Measurements from ENCODE around the gene HMGN3. TPM values are rescaled to one million over a fixed set of nuclear protein-coding genes. Genes with fewer than 3 reads are reported as not detected.

The HMGN3 gene
- total RNA-seq, 1 experiment from 2014 or later = 246 TPM

GRCh38 chr6:79238919-79239318, 4.4 kb upstream of the HMGN3 start:
- no peak overlapping the region for H3K4me3 Mint-ChIP-seq (ENCODE audit: unreplicated experiment)
- no peaks in the 10 kb centered on the region for H3K9me3 Mint-ChIP-seq (ENCODE audit: unreplicated experiment)
- ChIA-PET POLR2A (no interaction called here), CTCF (no interaction called here)
- no peak overlapping the region for H3K4me3 ChIP-seq (ENCODE audit: low read depth, low read length)
- no peaks in the 10 kb centered on the region for H3K27me3 ChIP-seq (replicated peaks; ENCODE audit: control insufficient read depth, insufficient read depth, low read length)
- no peaks in the 10 kb centered on the region for H3K36me3 ChIP-seq (ENCODE audit: control insufficient read depth, insufficient read depth, low read length)
- TF ChIP-seq, protein P1, sequence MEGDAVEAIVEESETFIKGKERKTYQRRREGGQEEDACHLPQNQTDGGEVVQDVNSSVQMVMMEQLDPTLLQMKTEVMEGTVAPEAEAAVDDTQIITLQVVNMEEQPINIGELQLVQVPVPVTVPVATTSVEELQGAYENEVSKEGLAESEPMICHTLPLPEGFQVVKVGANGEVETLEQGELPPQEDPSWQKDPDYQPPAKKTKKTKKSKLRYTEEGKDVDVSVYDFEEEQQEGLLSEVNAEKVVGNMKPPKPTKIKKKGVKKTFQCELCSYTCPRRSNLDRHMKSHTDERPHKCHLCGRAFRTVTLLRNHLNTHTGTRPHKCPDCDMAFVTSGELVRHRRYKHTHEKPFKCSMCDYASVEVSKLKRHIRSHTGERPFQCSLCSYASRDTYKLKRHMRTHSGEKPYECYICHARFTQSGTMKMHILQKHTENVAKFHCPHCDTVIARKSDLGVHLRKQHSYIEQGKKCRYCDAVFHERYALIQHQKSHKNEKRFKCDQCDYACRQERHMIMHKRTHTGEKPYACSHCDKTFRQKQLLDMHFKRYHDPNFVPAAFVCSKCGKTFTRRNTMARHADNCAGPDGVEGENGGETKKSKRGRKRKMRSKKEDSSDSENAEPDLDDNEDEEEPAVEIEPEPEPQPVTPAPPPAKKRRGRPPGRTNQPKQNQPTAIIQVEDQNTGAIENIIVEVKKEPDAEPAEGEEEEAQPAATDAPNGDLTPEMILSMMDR (IDR thresholded peaks at IDR 0.05; ENCODE audit: insufficient read depth in 1 of 2, low read depth in 1 of 2, low read length in 1 of 2, severe bottlenecking in 1 of 2, unreplicated experiment in 1 of 2) = no peak
- no TSS peak for BruUV-seq (replicated peaks)
- H3K9me3 ChIP-seq = no peaks in the 10 kb centered on the region
- H3K4me1 Mint-ChIP-seq (ENCODE audit: low read depth, unreplicated experiment) = peaks cover 31% of the 10 kb centered on the region
- DNase-seq = no peak
- peaks cover 10% of the 10 kb centered on the region for H3K36me3 Mint-ChIP-seq (ENCODE audit: insufficient read depth, unreplicated experiment)
- H3K27me3 Mint-ChIP-seq (ENCODE audit: insufficient read depth, unreplicated experiment) = no peaks in the 10 kb centered on the region
- peaks cover 18% of the 10 kb centered on the region for H3K4me1 ChIP-seq
- no peak overlapping the region for H3K27ac Mint-ChIP-seq (ENCODE audit: unreplicated experiment)
- intact Hi-C loops (cut with micrococcal nuclease; ENCODE audit: unreplicated experiment) = loop anchor here (10.0 kb wide), 2 partner anchors 296 to 626 kb away; partner anchors contain the start of gene LCA5

DNA sequence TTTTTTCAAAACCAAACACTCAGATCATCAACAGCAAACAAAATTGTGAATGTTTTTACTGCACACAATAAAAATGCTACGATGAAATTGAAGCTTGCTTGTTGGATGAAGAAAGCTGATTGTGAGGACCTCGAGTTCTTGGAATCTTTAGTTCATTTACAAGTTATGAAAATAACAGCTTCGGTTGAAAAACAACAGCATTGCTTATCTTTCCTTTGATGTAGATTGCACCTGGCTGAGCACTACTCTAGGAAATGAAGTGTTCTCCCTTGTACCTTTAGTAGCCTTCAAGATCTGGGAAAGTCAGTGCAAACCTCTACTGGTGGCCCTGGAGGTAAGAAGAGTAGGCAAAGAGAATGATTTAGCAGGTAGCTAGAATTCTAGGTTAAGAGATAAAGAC, 2.2 kb upstream of the HMGN3 start:
- Histone ChIP-seq H3K4me1 (peaks cover 27% of the 10 kb centered on the region), H3K27me3 (replicated peaks; ENCODE audit: control insufficient read depth, insufficient read depth, low read length) (no peaks in the 10 kb centered on the region), H3K4me3 (ENCODE audit: low read depth, low read length) (no peak overlapping the region), H3K9me3 (no peaks in the 10 kb centered on the region), H3K36me3 (ENCODE audit: control insufficient read depth, insufficient read depth, low read length) (no peaks in the 10 kb centered on the region)
- peaks cover 35% of the 10 kb centered on the region for H3K4me1 Mint-ChIP-seq (ENCODE audit: low read depth, unreplicated experiment)
- H3K36me3 Mint-ChIP-seq (ENCODE audit: insufficient read depth, unreplicated experiment) = peaks cover 11% of the 10 kb centered on the region
- no peaks in the 10 kb centered on the region for H3K9me3 Mint-ChIP-seq (ENCODE audit: unreplicated experiment)
- BruUV-seq (replicated peaks) = no TSS peak
- intact Hi-C loops (cut with micrococcal nuclease; ENCODE audit: unreplicated experiment) = loop anchor here (10.0 kb wide), 2 partner anchors 298 to 628 kb away; partner anchors contain the start of gene LCA5
- no peak overlapping the region for H3K4me3 Mint-ChIP-seq (ENCODE audit: unreplicated experiment)
- TF ChIP-seq, protein P1 (IDR thresholded peaks at IDR 0.05; ENCODE audit: insufficient read depth in 1 of 2, low read depth in 1 of 2, low read length in 1 of 2, severe bottlenecking in 1 of 2, unreplicated experiment in 1 of 2) = no peak
- POLR2A ChIA-PET = no interaction called here
- CTCF ChIA-PET = no interaction called here
- no peak overlapping the region for H3K27ac Mint-ChIP-seq (ENCODE audit: unreplicated experiment)
- H3K27me3 Mint-ChIP-seq (ENCODE audit: insufficient read depth, unreplicated experiment) = no peaks in the 10 kb centered on the region
- no peak for DNase-seq

GRCh38 chr6:79233611-79234149, 802 bp downstream of the HMGN3 start:
- Mint-ChIP-seq H3K36me3 (ENCODE audit: insufficient read depth, unreplicated experiment) (peaks cover 20% of the 10 kb centered on the region), H3K27ac (ENCODE audit: unreplicated experiment) (peak overlapping the region; percentile 86), H3K27me3 (ENCODE audit: insufficient read depth, unreplicated experiment) (no peaks in the 10 kb centered on the region), H3K4me1 (ENCODE audit: low read depth, unreplicated experiment) (peaks cover 34% of the 10 kb centered on the region), H3K9me3 (ENCODE audit: unreplicated experiment) (no peaks in the 10 kb centered on the region), H3K4me3 (ENCODE audit: unreplicated experiment) (peak overlapping the region; percentile 85)
- BruUV-seq (replicated peaks) = no TSS peak
- DNase-seq = peak; percentile 89
- ChIA-PET CTCF (no interaction called here), POLR2A (no interaction called here)
- Histone ChIP-seq H3K4me3 (ENCODE audit: low read depth, low read length) (peak overlapping the region; percentile 66), H3K36me3 (ENCODE audit: control insufficient read depth, insufficient read depth, low read length) (no peaks in the 10 kb centered on the region), H3K9me3 (no peaks in the 10 kb centered on the region), H3K27me3 (replicated peaks; ENCODE audit: control insufficient read depth, insufficient read depth, low read length) (no peaks in the 10 kb centered on the region), H3K4me1 (peaks cover 34% of the 10 kb centered on the region)
- TF ChIP-seq, protein P1 (IDR thresholded peaks at IDR 0.05; ENCODE audit: insufficient read depth in 1 of 2, low read depth in 1 of 2, low read length in 1 of 2, severe bottlenecking in 1 of 2, unreplicated experiment in 1 of 2) = peak in 1 of 2 experiments; percentile 48
- intact Hi-C loops (cut with micrococcal nuclease; ENCODE audit: unreplicated experiment) = loop anchor here (1.0 to 10.0 kb wide), 9 partner anchors 9 to 631 kb away; partner anchors contain the start of genes LCA5 and PHIP

All from Caco-2 (cell line).